GM13976 (cell line): ENCODE measurements around the gene KIF16B.

Source experiments
- DNase-seq: peaks from one replicate; pipeline ENCODE4 v3.0.0; 2012; ENCODE audit warnings: low spot score
- in situ Hi-C: fragments of 300-500 bp; cut with MboI; formaldehyde crosslinking; loops from one replicate; pipeline ENCODE4 v1.12.0; 2022; ENCODE audit warnings: low sequenced_read_pairs, mixed read lengths, inconsistent platforms; ENCODE audit not compliant: unreplicated experiment
- TF ChIP-seq, protein P1 (sequence below): IDR thresholded peaks from 2 replicates; pipeline ENCODE4 v1.5.1; 2012; ENCODE audit warnings: borderline replicate concordance, mild to moderate bottlenecking; ENCODE audit not compliant: insufficient read depth; ENCODE audit errors: extremely low read depth, missing control alignments, control extremely low read depth

Gene KIF16B

GRCh38 chr20:16327606-16328005, 245.6 kb downstream of the KIF16B start:
- TF ChIP-seq, protein P1, sequence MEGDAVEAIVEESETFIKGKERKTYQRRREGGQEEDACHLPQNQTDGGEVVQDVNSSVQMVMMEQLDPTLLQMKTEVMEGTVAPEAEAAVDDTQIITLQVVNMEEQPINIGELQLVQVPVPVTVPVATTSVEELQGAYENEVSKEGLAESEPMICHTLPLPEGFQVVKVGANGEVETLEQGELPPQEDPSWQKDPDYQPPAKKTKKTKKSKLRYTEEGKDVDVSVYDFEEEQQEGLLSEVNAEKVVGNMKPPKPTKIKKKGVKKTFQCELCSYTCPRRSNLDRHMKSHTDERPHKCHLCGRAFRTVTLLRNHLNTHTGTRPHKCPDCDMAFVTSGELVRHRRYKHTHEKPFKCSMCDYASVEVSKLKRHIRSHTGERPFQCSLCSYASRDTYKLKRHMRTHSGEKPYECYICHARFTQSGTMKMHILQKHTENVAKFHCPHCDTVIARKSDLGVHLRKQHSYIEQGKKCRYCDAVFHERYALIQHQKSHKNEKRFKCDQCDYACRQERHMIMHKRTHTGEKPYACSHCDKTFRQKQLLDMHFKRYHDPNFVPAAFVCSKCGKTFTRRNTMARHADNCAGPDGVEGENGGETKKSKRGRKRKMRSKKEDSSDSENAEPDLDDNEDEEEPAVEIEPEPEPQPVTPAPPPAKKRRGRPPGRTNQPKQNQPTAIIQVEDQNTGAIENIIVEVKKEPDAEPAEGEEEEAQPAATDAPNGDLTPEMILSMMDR, result no peak
- in situ Hi-C loops, result no loop called here
- DNase-seq, result no peak

- TF ChIP-seq, protein P1, result no peak
- DNase-seq, result no peak
- in situ Hi-C loops, result no loop called here
Observed at GRCh38 chr20:16321291-16321690, 252.0 kb downstream of the KIF16B start.

DNA sequence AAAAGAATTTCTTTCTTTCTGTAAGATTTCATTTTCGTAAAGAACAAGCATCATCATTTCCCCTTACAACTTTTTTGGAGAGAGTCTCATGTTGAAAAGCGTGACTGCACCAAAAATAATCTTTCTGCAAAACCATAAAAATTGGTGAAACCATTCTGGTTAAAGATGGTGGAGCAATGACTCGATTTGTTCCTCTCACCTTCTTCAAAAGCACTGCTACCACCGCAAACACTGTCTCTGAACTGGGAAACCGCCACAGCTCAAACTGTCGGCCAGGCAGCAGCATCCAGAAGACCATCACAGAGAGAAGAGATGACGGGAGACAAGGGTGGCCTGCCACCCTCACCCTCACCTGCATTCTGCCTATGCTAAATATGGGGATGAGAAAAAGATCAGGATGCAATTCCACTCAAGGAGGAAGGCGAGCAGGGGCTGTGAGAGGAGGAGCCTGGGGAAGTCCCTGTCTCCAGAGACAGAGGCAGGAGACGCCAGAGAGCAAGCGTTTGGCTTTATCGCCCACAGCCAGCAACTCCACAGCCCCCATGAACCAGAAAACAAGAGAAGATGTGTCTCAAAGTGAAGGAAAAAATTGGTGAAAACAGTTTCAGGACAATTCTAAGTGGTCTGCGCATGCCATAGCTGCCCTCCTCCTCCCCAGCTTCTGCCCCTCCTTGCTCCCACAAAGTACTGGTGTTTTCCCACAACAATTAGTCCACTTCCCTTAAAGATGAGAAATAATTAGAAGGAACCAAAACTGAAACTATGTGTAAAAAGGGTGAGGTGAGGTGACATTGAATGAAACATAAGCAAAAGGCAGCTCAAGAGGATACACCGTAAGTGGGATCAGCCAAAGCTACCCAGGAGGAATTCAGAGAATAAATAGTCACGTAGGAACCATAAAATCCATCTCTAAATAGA, 255.5 kb downstream of the KIF16B start:
- in situ Hi-C loops, result no loop called here

DNA sequence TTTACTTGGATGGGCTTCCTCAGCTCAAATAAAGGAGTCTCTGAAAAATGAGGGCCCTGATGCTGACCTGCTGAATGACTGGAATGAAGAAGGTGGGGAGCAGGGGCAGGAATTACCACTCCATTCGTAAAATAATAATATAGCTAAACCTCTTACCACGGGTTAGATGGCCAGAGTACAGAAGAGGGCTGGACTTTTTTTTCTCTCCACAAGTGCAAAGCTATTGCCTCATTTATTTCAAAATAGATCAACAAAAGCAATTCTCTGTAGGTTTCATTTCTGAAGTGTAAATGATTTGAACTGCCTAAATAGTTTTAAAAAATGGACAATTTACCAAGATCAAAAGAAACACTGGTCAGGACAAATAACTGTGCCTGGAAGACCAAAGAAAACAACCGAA, 256.7 kb downstream of the KIF16B start:
- TF ChIP-seq, protein P1, result no peak
- no peak for DNase-seq
- in situ Hi-C loops, result no loop called here

More for the DNA sequence above, 255.5 kb downstream of the KIF16B start:
- no peak for DNase-seq
- TF ChIP-seq, protein P1, result no peak

DNA sequence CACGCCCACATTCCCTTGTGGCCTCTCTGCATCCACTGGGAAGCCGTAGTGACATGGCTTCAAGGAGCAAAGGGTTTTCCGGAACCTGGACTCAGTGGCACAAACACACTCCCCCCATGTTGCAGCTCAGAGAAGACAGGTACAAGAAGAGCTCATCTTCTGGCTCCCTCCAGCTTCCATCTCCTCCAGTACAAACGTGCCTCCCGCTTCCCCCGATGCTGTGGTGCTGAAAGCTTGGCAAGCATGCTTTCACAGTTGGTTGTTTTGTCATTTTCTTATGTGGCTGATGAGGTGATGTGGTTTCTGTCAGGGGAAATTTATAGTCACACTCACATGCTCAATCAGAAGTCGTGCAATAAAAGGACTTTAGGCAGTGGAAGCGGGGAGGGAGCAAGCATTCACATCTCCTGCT, 258.5 kb downstream of the KIF16B start:
- in situ Hi-C loops, result no loop called here
- DNase-seq, result no peak
- TF ChIP-seq, protein P1, result no peak

GRCh38 chr20:16314320-16314719, 258.9 kb downstream of the KIF16B start:
- in situ Hi-C loops, result no loop called here
- no peak for DNase-seq
- TF ChIP-seq, protein P1, result no peak

- no peak for DNase-seq
- TF ChIP-seq, protein P1, result no peak
- in situ Hi-C loops, result no loop called here
Observed at GRCh38 chr20:16313917-16314316, 259.3 kb downstream of the KIF16B start.
